Parathyroid adenoma (tissue), 2 donors: Measurements from ENCODE around the gene EML6.
A peak's percentile ranks its signal among the peaks of the same experiment; 100 is the strongest.

Source experiments
- H2AFZ ChIP-seq: fragments of 300-600 bp; sonication (generic); one replicate; pipeline ENCODE4 v1.7.0; 2017; ENCODE audit warnings: antibody characterized with exemption, mild to moderate bottlenecking
- H3K27ac ChIP-seq: fragments of 300-600 bp; sonication (generic); one replicate; pipeline ENCODE4 v1.7.0; 2017
- H3K27me3 ChIP-seq: fragments of 300-600 bp; sonication (generic); one replicate; pipeline ENCODE4 v1.7.0; 2017; ENCODE audit warnings: low read length; ENCODE audit not compliant: control insufficient read depth, insufficient read depth
- H3K36me3 ChIP-seq: fragments of 300-600 bp; sonication (generic); one replicate; pipeline ENCODE4 v1.7.0; 2017; ENCODE audit warnings: low read length; ENCODE audit not compliant: control insufficient read depth, insufficient read depth
- H3K4me1 ChIP-seq: fragments of 300-600 bp; sonication (generic); one replicate; pipeline ENCODE4 v1.7.0; 2017; ENCODE audit warnings: control low read depth
- H3K4me2 ChIP-seq: fragments of 300-600 bp; sonication (generic); one replicate; pipeline ENCODE4 v1.7.0; 2017; ENCODE audit warnings: low read length
- H3K4me3 ChIP-seq: fragments of 300-600 bp; sonication (generic); one replicate; pipeline ENCODE4 v1.7.0; 2017; ENCODE audit warnings: low read depth, low read length
- H3K79me2 ChIP-seq: fragments of 300-600 bp; sonication (generic); one replicate; pipeline ENCODE4 v1.7.0; 2017; ENCODE audit warnings: control low read depth
- H3K9ac ChIP-seq: fragments of 300-600 bp; sonication (generic); one replicate; pipeline ENCODE4 v1.7.0; 2017; ENCODE audit warnings: mild to moderate bottlenecking
- H3K9me3 ChIP-seq: fragments of 300-600 bp; sonication (generic); one replicate; pipeline ENCODE4 v1.7.0; 2017; ENCODE audit warnings: low read length; ENCODE audit not compliant: control insufficient read depth
- CTCF ChIP-seq: fragments of 300-600 bp; sonication (generic); IDR thresholded peaks from one replicate; pipeline ENCODE4 v1.7.0; 2017; ENCODE audit warnings: antibody characterized with exemption, mild to moderate bottlenecking
- donor health status: primary hyperparathyroidism.

EML6 gene

DNA sequence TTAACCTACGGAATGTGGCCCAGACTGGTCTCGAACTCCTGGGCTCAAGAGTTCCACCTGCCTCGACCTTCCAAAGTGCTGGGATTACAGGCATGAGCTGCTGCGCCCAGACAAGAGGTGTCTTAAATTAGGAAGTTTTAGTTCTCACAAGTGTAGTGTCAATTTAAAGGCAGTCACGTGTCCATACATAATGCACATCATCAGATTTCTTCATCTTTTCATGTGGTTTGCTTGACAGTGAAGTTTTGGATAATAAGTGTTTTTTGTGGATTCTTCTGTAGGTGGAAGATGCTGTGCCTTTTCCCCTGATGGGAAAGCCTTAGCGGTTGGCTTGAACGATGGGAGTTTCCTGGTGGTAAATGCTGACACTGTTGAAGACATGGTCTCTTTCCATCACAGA is 179.3 kb downstream of the EML6 start:
- no peak for TF ChIP-seq CTCF
- Histone ChIP-seq H3K9ac (no peak overlapping the region), H3K27ac (no peak overlapping the region), H3K27me3 (no peaks in the 10 kb centered on the region), H3K4me3 (no peak overlapping the region), H3K4me2 (no peak overlapping the region), H3K4me1 (peaks cover 7% of the 10 kb centered on the region), H2AFZ (no peak overlapping the region), H3K36me3 (no peaks in the 10 kb centered on the region), H3K9me3 (no peaks in the 10 kb centered on the region), H3K79me2 (no peaks in the 10 kb centered on the region)

DNA sequence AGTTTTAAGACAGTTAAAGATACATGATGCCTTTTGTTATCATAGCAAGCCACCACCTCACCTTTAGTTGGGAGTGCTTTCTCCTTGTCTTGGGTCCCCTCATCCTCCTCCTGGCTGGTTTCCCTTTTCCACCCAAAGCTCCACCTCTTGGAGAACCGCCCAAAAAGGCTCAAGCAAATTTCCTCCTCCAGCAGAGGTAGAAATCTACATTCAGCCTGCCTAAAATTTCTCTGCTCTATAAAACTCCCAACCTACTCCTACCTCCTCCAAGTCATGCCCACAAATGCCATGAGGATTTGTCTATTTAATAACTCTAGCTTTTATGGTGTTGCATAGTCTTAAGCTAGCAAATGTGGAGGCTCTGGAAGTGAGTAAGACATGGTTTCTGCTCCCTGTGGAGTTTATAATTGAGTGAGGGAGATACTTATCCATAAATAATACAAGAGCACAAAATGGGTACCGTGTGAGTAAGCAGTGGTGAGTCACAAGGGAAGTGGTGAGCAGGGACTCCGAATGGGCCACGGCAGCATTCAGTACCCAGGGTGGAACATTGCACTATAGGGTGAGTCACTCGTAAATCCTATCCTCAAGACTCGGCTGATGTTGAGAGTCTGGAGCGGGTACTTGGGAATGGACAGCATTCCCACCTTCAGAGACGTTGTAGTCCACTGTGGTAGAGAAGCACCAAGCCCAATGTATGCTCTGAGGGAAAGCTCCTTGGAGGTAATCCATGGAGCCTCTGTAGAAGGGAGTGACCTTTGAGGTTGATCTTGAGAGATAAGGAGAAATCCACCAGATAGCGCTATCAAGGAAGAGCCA is 180.5 kb downstream of the EML6 start:
- H3K27ac ChIP-seq, result no peak overlapping the region
- H3K36me3 ChIP-seq, result no peaks in the 10 kb centered on the region
- H3K9me3 ChIP-seq, result no peaks in the 10 kb centered on the region
- TF ChIP-seq CTCF, result no peak
- peaks cover 7% of the 10 kb centered on the region for H3K4me1 ChIP-seq
- H2AFZ ChIP-seq, result peak overlapping the region; percentile 36
- no peak overlapping the region for H3K4me3 ChIP-seq
- no peak overlapping the region for H3K9ac ChIP-seq
- no peaks in the 10 kb centered on the region for H3K79me2 ChIP-seq
- H3K4me2 ChIP-seq, result no peak overlapping the region
- H3K27me3 ChIP-seq, result no peaks in the 10 kb centered on the region

- Histone ChIP-seq H3K9me3 (no peaks in the 10 kb centered on the region), H3K9ac (no peak overlapping the region), H3K4me1 (peaks cover 7% of the 10 kb centered on the region), H3K27me3 (no peaks in the 10 kb centered on the region), H3K79me2 (no peaks in the 10 kb centered on the region), H3K4me3 (no peak overlapping the region), H3K36me3 (no peaks in the 10 kb centered on the region), H3K4me2 (peak overlapping the region; percentile 11), H3K27ac (no peak overlapping the region), H2AFZ (peak overlapping the region; percentile 36)
- no peak for TF ChIP-seq CTCF
These were observed 181.4 kb downstream of the EML6 start for GRCh38 chr2:54904836-54905235.

DNA sequence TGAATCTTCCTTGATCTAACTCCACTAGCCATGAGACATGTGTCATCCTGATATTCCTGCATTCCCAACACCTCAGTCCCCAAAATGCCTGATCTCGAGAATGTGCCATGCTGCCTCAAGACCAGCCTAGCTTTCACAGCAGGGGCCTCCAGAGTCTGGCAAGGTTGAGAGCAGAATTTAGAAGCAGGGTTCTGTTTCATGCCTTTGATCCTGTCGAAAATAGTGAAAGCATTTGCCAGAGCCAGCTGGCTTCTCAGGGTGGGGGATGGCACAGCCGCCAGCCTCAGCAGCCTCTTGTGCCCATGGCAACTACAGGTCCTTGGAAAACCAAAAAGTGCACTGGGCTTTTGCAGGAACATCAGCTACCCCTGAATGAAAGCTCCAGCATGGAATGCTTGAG is 183.3 kb downstream of the EML6 start:
- H3K27ac ChIP-seq, result no peak overlapping the region
- H3K9ac ChIP-seq, result no peak overlapping the region

More for the DNA sequence above, 183.3 kb downstream of the EML6 start:
- no peaks in the 10 kb centered on the region for H3K79me2 ChIP-seq
- no peak overlapping the region for H3K4me3 ChIP-seq
- no peak for TF ChIP-seq CTCF
- H3K9me3 ChIP-seq, result no peaks in the 10 kb centered on the region
- peaks cover 7% of the 10 kb centered on the region for H3K4me1 ChIP-seq
- no peak overlapping the region for H3K4me2 ChIP-seq
- no peaks in the 10 kb centered on the region for H3K27me3 ChIP-seq
- no peak overlapping the region for H2AFZ ChIP-seq
- H3K36me3 ChIP-seq, result no peaks in the 10 kb centered on the region
